Measurements from ENCODE around the gene AFG3L2.
"Not testable (repeated sequence)": the region's sequence is repeated elsewhere in the genome, so short reads cannot be mapped to it uniquely, and the experiment has no call there.

AFG3L2 gene

DNA sequence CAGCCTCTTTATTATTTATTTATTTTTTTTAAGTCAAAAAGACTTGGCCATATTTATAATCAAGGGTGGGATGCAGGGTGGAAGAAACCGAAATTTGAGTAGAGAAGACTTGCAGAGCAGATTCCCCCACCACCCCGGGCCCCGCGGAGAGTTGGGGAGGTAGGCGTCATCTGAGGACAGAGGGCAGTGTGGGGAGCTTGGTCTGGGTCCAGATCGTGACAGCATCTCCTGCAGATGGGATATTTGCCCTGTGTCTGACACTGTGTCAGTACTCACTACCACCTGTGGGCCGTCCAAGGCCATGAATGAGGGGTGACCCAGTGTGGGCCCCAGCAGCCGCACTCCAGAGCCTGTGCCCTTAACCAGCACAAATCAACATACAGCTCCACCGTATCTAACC, 20.2 kb upstream of the AFG3L2 start:
- DNase-seq (ENCODE audit: low read depth): no peak

DNA sequence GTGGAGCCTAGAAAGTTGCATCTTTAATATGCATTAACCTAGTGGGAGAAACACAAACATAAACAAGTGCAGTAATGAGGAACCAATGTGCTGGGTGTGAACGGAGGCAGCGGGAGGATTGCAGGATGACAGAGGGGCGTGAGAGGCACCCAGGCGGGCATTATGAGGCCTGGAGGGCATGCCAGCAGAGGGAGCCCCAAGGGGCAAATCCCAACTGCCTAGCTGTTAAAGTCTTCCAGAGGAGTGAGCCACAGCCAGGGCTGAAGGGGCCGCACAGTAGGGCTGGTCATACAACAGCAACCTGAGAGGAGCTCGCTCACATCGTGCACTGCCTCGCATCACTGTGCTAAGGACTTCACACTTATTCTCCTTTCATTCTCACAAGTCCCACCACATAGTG, 17.4 kb upstream of the AFG3L2 start:
- DNase-seq (ENCODE audit: low read depth): no peak

DNA sequence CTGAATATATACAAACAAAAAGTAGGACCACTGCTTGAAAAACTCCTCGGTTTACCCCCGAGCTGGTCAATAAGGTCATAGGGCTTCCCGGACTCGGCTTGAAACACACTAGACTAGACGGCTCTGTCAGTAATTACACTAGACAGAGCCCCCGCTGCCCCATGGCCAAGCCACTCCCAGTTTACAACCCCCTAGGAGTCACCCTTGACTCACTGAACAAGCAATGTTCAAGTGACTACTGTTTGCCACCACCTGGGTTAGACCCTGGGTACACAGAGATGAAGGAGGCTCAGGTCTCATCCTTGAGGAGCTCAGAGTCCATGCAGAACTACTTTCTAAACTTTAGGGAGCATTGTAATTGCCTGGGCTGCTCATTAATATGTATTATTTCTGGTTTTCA, 17.0 kb upstream of the AFG3L2 start:
- no peak for DNase-seq (ENCODE audit: low read depth)

DNA sequence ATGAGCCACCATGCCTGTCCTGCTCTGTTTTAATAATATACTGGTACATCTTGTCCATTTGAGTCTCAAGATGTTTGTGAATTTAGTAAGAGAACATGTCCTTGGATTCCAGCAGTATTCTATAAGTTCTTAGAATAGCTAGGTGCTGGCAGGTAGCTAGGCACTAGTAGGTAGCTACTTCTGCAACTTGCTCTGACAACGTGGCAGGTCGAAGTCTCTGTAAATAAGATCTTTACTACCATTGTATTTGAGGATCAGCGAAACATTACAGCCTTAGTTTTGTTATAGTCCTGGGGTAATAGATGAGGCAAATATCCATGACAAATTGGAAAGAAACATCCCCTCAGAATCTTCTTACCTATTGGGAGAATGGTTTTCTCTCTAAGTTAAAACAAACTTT, 16.5 kb upstream of the AFG3L2 start:
- DNase-seq (ENCODE audit: low read depth): no peak

DNA sequence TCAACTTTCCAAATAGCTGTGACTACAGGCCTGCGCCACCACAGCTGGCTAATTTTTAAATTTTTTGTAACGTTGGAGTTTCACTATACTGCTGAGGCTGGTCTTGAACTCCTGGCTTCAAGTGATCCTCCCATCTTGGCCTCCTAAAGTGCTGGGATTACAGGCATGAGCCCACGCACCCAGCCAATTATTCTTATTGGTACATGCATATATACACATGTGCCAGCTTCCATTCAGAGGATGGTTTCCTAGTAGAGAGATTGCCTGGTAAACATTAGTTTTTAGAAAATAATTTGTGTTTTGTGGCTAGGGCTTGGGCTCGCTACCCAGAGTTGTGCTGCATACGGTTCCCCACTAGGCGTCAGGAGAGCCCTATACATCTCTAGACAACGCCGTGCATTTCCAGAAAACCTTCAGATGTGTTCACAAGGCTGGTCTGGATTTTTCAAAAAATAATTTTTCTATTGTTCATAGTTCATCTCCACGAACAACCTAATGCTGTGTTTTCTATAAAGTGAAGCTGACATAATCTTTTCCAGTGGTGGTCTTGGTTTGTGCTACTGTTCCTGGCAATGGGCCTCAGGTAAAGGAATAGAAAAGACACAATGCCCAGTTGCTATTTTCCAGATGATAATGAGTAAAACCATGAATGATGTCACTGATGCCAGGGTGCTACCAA, 14.6 kb upstream of the AFG3L2 start:
- peak; percentile 55 for DNase-seq (ENCODE audit: low read depth)

DNA sequence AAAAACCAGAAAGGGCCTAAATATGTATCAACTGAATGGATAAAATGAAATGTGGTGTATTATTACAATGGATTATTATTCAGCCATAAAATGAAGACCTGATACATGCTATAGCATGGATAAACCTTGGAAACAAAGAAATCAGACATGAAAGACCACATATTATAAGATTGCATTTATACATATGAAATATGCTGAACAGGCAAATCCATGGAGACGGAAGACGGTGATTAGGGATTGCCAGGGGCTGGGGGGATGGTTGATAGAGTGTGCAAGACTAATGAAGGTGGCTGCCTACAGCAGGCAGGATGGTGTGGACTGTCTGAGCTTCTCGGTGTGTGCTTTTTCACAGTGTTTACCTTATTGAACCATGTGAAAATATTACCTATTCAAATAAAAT, 11.4 kb upstream of the AFG3L2 start:
- no peak for DNase-seq (ENCODE audit: low read depth)

DNA sequence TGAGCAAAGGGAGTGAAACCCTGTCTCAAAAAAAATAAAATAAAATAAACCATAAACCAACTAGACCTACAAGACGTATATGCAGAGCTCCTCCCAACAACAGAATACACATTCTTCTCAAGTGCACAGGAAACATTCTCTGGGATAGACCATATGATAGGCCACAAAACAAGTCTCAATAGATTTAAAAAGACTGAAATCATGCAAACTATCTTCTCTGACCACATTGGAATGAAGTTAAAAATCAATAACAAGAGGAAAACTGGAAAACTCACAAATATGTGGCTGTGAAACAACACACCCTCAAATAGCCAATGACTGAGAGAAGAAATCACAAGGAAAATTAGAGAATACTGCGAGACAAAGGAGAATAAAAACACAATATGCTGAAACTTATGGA, 7.2 kb upstream of the AFG3L2 start:
- DNase-seq (ENCODE audit: low read depth): no peak

DNA sequence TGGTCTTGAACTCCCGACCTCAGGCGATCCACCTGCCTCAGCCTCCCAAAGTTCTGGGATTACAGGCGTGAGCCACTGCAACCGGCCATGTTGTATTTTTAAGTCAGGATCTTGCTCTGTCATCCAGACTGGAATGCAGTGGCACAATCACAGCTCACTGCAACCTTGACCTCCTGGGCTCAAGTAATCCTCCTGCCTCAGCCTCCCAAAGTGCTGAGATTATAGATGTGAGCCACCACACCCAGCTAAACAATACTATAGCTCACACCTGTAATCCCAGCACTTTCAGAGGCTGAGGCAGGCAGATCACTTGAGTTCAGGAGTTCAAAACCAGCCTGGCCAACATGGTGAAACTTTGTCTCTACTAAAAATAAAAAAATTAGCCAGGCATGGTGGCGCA, 6.7 kb upstream of the AFG3L2 start:
- not testable (repeated sequence) for DNase-seq (ENCODE audit: low read depth)

DNA sequence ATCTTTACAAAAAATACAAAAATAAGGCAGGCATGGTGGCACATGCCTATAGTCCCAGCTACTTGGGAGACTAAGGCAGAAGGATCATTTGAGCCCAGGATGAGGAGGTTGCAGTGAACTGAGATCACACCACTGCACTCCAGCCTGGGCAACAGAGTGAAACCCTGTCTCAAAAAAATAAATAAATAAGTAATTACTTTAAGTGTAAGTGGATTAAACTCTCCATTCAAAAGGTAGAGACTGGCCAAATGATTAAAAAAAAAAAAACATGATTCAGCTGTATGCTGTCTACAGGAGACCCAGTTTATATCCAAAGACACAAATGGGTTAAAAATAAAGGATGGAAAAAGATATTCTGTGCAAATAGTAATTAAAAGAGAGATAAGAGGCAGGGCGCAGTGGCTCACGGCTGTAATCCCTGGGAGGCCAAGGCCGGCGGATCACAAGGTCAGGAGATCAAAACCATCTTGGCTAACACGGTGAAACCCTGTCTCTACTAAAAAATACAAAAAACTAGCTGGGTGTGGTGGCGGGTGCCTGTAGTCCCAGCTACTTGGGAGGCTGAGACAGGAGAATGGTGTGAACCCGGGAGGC, 5.3 kb upstream of the AFG3L2 start:
- not testable (repeated sequence) for DNase-seq (ENCODE audit: low read depth)

DNA sequence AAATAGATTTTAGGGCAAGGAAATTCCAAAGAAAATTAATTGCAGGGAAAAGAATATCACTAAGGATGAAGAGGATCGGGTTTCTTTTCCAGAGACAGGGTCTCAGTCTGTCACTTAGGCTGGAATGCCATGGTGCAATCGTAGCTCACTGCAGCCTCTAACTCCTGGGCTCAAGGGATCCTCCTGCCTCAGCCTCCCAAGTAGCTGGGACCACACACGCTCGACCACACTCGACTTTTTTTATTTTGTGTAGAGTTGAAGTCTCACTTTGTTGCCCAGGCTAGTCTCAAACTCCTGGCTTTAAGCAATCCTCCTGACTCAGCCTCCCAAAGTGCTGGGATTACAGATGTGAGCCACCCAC, 1.2 kb upstream of the AFG3L2 start:
- not testable (repeated sequence) for DNase-seq (ENCODE audit: low read depth)

DNA sequence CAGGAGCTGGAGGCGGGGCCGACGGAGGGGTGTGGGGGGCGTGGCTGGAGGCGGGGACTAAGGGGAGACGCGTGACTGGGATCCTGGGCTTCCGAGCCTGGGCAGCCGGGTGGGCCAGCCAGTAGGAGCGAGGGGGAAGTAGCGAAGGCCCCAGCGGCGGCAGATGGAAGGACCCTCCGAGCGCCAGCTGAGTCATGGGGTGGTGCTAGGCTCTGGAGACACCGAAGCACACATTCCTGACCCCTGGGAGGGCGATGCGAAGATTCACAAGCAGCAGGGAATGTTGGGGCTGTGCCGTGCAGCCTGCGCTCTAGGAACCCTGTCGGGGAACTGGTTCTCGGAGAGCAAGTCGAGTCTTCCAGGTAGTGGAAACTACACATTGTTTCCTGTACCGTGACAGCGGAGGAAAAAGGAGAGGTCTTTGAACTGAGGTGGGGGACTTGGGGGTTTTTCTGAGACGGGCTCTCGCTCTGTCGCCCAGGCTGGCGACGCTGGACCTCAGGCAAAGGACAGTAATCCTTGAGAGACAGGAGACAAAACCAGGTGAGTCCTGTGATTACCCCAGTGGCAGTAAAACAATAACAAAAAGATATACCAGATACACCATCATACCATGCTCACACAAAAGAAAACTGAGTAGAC, 650 bp upstream of the AFG3L2 start:
- DNase-seq (ENCODE audit: low read depth): no peak

DNA sequence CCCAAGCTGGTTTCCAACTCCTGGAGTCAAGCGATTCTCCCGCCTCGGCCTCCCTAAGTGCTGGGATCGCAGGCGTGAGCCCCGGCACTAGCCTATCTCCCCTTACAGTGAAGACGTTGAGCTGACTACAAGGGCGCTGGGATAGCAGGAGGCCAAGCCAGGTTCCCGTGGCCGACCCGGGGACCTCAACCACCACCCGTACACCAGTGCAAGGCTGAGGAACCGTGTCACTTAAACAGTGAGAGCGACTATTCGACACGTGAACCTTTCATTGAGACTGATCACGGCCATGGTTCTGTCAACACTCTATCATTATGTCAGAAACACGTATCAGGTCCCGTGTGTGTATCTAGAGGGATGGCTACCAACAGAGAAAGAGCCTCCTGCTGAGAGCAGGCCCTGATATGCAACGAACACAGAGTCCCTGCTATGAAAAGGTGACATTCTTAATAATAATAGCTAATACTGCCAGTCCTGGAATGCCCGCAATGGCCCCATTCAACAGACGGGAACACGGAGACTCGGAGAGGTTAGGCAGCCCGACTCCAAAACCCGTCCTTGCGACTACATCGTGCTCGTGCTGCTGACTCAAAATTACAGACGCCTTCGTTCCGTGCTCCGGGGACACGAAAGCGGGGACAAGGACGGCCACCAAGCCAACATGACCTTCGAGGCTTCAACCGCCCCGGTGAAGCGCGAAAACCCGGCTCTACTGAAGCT, 833 bp downstream of the AFG3L2 start:
- DNase-seq (ENCODE audit: low read depth): no peak

DNA sequence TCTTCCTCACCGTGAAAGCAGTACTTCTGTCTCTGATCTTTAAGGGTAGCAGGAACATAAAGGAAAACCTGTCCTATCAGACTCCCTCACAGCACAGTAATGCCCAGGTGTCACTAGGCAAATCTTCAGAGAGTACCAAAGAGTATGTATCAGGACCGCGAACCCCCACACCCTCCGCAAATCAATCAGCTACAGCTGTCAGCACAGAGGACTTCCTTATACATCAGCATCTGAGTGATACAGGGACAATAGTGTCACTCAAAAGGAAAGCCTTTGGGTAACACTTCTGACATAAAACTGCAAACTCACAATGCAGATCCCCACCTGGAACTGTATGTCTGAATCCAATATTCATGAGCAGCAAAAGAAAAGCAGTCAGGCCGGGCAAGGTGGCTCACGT, 2.6 kb downstream of the AFG3L2 start:
- DNase-seq (ENCODE audit: low read depth): no peak

DNA sequence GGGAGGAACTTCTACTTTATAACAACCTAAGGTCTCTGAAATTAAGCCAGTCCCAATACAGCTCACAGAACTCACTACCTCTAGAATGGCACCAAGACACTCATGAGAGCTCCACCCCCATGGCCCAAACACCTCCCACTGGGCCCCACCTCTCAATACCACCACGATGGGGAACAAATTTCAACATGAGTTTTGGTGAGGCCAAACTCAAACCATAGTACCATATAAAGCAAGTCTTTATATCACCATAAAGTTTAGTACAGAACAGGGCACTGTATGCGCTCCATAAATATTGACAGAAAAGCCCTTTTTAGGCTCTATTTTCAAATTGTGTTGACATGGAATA, 3.3 kb downstream of the AFG3L2 start:
- DNase-seq (ENCODE audit: low read depth): no peak

DNA sequence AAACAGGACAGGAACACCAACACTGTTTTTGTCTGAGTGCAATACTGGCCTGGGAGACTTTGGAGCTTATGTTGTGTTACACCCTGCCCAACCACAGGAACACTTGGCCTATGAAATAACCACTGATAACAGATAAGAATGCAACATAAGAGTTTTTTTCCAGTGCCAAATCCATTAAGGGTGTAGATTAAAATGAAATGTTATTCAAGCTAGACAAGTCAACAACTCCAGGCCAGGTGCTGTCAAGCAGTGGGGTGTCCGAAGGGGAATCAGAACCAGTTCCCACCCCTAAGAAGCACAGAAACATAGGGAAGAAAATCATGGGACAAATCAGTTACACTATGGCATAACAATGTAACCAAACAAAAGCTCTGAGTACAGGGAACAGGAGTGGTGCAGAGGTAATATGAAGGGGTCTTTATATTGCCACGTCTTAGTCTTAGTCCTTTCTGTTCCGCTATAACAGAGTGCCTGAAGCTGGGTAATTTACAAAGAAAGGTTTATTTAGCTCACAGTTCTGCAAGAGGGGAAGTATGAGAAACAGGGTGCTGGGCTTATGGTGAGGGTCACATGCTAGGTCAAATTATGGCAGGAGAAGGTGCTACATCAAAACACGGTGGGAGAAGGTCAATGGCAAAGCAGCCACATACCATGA, 3.8 kb downstream of the AFG3L2 start:
- DNase-seq (ENCODE audit: low read depth): no peak

DNA sequence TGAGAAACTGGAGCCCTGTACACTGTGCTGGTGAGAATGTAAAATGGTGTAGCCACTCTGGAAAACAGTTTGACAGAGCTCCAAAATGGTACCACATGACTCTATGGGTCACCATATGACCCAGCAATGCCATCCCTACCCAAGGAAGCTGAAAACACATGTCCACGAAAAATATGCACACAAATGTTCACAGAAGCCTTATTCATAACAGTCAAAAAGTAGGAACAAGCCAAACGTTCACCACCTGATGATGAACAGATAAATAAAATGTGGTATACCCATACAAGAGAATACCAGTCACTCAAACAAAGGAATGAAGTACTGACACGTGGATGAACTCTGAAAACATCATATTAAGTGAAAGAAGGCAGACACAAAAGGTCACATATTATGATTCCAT, 4.6 kb downstream of the AFG3L2 start:
- no peak for DNase-seq (ENCODE audit: low read depth)

DNA sequence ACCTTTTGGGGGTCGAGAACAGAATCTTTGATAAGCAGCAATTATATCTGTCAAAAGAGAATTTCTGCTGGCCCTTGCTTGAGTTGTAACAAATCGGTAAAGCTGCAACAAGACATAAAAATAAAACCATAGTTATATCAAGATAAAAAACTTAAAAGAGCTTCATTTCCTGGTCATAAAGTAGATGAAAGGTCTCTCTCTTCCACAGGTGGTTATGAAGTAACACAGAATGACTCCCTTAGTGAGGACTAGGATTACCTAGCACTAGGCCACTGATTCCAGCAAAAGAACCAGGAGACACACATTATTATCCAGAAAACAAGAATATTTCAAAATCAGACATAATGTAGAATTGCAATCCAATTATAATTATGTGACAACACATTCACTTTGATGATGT, 5.4 kb downstream of the AFG3L2 start:
- DNase-seq (ENCODE audit: low read depth): no peak

DNA sequence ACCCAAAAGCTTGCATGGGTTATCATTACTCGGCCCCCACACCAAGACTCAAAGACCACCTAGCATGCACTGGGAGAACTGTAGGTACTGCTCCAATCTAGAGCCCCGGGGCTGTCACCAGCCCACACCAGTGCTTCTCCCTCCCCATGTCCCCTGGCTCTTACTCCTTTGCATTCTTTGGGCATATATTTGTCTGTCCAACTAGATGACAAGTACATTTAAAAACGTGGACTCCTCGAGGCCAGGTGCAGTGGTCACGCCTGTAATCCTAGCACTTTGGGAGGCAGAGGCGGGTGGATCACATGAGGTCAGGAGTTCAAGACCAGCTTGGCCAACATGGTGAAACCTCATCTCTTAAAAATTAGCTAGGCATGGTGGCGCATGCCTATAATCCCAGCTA, 7.8 kb downstream of the AFG3L2 start:
- DNase-seq (ENCODE audit: low read depth): no peak

DNA sequence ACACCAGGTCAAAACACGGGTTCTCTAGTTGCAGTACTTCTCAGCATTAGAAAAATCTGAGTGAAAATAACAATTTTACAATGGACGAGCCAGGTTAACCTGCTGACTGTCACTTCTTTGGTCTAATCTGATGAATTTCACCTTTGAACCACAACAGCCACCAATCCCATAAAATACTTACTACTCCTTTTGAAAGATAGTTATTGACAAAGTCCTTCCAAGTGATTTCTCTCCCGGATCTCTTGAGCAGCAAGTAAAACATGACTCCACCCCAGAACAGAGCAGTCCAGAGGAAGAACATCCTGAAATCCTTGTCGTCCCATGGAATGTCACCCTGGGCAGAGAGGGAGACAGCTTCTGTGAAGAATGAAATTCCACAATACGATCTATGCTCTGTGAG, 10.2 kb downstream of the AFG3L2 start:
- DNase-seq (ENCODE audit: low read depth): no peak

DNA sequence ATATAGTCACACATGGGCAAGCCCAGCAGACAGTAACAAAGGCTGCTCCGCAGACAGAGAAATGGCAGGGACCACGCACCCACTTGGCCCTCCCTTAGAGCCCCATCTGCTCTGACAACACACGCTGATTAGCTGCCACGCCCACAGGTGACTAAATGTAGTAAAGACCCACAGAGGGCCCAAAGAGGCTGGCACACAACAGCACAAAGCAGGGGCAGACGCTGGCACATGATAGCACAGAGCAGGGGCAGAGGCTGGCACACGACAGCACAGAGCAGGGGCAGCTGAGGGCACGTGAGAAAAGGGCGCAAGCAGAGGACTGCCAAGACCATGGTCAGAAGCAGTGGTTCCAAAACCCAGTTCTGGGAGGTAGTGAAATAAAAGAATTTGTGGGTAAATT, 10.6 kb downstream of the AFG3L2 start:
- DNase-seq (ENCODE audit: low read depth): no peak

DNA sequence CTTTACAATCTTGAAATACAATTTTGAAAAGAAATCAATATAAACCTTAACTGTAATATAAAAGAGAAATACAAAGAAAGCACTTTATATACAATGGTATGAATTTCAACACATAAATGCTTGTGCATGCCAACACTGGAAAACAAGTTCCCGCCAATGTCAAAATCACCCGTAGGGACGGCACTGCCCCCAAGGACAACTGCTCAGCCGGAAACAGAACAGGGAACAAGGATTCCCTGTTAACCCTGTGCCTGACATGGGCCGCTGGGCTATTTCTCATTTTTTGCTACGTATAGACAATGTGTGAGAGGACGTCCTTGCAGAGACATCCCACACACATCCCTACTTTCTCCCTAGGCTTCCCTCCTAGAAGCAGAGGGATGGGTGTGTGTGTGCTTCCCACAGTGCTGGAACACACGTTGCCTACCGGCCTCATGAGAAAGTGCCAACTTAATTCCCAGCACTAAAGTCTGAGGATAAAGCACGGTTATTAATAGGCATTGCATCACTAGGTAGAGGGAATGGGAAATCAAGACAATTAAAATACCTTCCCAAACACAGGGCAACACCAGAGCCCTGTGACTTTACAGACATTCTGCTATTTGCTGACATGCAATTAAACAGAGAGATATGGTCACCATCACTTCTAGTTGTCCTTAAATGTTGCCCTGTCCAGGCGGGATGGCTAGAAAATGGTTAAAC, 14.4 kb downstream of the AFG3L2 start:
- no peak for DNase-seq (ENCODE audit: low read depth)

DNA sequence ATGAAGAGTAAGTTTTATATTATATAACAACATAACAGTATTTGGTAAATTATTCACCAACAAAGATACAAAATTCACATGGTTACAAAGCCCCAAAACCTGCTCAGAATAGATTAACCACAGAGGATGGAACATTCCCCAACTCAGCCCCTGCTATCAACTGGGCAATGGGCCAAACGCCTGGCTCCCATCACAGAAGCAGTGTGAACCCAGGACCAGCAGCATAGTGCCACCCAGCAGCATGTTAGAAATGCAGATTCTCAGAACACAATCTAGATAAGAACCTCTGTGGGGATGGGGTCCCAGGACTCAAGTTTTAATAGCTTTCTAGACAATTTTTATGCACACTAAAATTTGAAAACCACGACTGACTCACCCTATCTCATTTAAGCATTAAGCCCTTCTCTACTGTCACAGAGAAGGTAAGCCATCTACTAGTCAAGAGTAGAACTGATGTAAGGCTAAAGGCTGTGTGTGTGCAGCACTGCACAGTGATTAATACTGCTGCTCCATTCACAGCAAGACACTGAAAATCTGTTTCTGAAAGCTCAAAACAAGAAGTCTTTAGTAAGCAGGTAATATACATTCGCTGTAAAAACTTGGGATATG, 15.2 kb downstream of the AFG3L2 start:
- DNase-seq (ENCODE audit: low read depth): no peak
